Liver (tissue), 9 donors: ENCODE measurements around the gene PARVB. TPM values are rescaled to one million over a fixed set of nuclear protein-coding genes. Genes with fewer than 3 reads are reported as not detected.
A peak's percentile ranks its signal among the peaks of the same experiment; 100 is the strongest.

ENCODE experiments used
- DNase-seq: peaks from one replicate; pipeline ENCODE4 v3.0.0-alpha.2; 2017; ENCODE audit warnings: low spot score
- H3K27ac ChIP-seq, 2 donors: one replicate each; pipeline ENCODE4 v1.7.0; 2013; ENCODE audit warnings: inconsistent platforms in 2 of 2, low read length in 2 of 2, control low read depth in 1 of 2, low read depth in 1 of 2, mild to moderate bottlenecking in 1 of 2
- H3K27me3 ChIP-seq, 4 donors: one replicate each; pipeline versions ENCODE4 v1.6.1 to v1.7.0; 2013; ENCODE audit warnings: low read length in 3 of 4, inconsistent platforms in 1 of 4, mild to moderate bottlenecking in 1 of 4, moderate library complexity in 1 of 4; ENCODE audit not compliant: control insufficient read depth in 4 of 4, insufficient read depth in 4 of 4
- H3K36me3 ChIP-seq, 4 donors: one replicate each; pipeline versions ENCODE4 v1.6.1 to v1.7.0; 2013; ENCODE audit warnings: low read length in 3 of 4, mild to moderate bottlenecking in 3 of 4, low read depth in 1 of 4, moderate library complexity in 1 of 4; ENCODE audit not compliant: control insufficient read depth in 4 of 4, insufficient read depth in 3 of 4
- H3K4me1 ChIP-seq, 4 donors: one replicate each; pipeline versions ENCODE4 v1.6.1 to v1.7.0; 2013; ENCODE audit warnings: low read length in 3 of 4, mild to moderate bottlenecking in 3 of 4, moderate library complexity in 1 of 4; ENCODE audit not compliant: control insufficient read depth in 4 of 4, insufficient read depth in 4 of 4
- H3K4me3 ChIP-seq, 3 donors: one replicate each; pipeline versions ENCODE4 v1.6.1 to v1.7.0; 2013; ENCODE audit warnings: low read length in 3 of 3, control low read depth in 1 of 3, low read depth in 1 of 3, mild to moderate bottlenecking in 1 of 3
- H3K9ac ChIP-seq, 2 donors: one replicate each; pipeline ENCODE4 v1.7.0; 2013; ENCODE audit warnings: low read length in 2 of 2, mild to moderate bottlenecking in 2 of 2, moderate library complexity in 2 of 2, control low read depth in 1 of 2, low read depth in 1 of 2
- H3K9me3 ChIP-seq, 4 donors: one replicate each; pipeline versions ENCODE4 v1.6.1 to v1.7.0; 2013; ENCODE audit warnings: low read length in 3 of 4; ENCODE audit not compliant: control insufficient read depth in 4 of 4
- ATF3 ChIP-seq: IDR thresholded peaks from 2 replicates; pipeline ENCODE4 v1.6.1; 2016; ENCODE audit warnings: antibody characterized with exemption
- CTCF ChIP-seq: fragments of 150-350 bp; IDR thresholded peaks from 2 replicates; pipeline ENCODE4 v1.5.1; 2017; ENCODE audit warnings: improper control_type of control experiment, low read depth, low read length; ENCODE audit not compliant: missing input control
- EGR1 ChIP-seq, 2 donors: IDR thresholded peaks; 2 replicates each; pipeline ENCODE4 v1.6.1; 2016 to 2018; ENCODE audit warnings: antibody characterized with exemption in 2 of 2, low read depth in 2 of 2
- FOXA1 ChIP-seq: IDR thresholded peaks from 2 replicates; pipeline ENCODE4 v1.6.1; 2016; ENCODE audit warnings: antibody characterized with exemption
- GABPA ChIP-seq, 2 donors: IDR thresholded peaks in 1 of 2; conservative IDR thresholded peaks in 1 of 2; 2 replicates each; pipeline ENCODE4 v1.6.1; 2016; ENCODE audit warnings: antibody characterized with exemption in 2 of 2, mild to moderate bottlenecking in 1 of 2, moderate library complexity in 1 of 2
- HNF4A ChIP-seq, 2 donors: conservative IDR thresholded peaks; 2 replicates each; pipeline ENCODE4 v1.6.1; 2016; ENCODE audit warnings: antibody characterized with exemption in 2 of 2, mild to moderate bottlenecking in 2 of 2
- HNF4G ChIP-seq: IDR thresholded peaks from 2 replicates; pipeline ENCODE4 v1.6.1; 2016; ENCODE audit warnings: antibody characterized with exemption
- MAX ChIP-seq: IDR thresholded peaks from 2 replicates; pipeline ENCODE4 v1.6.1; 2016; ENCODE audit warnings: antibody characterized with exemption
- NR2F2 ChIP-seq: IDR thresholded peaks from 2 replicates; pipeline ENCODE4 v1.6.1; 2016; ENCODE audit warnings: antibody characterized with exemption
- REST ChIP-seq: IDR thresholded peaks from 2 replicates; pipeline ENCODE4 v1.6.1; 2016; ENCODE audit warnings: antibody characterized with exemption, mild to moderate bottlenecking
- RXRA ChIP-seq, 2 donors: IDR thresholded peaks; 2 replicates each; pipeline ENCODE4 v1.6.1; 2017 to 2018; ENCODE audit warnings: antibody characterized with exemption in 2 of 2, mild to moderate bottlenecking in 1 of 2
- TAF1 ChIP-seq: conservative IDR thresholded peaks from 2 replicates; pipeline ENCODE4 v1.6.1; 2016; ENCODE audit warnings: antibody characterized with exemption, mild to moderate bottlenecking
- YY1 ChIP-seq: IDR thresholded peaks from 2 replicates; pipeline ENCODE4 v1.6.1; 2016; ENCODE audit warnings: antibody characterized with exemption, mild to moderate bottlenecking
- ZBTB33 ChIP-seq: IDR thresholded peaks from 2 replicates; pipeline ENCODE4 v1.6.1; 2016; ENCODE audit warnings: antibody characterized with exemption
- WGBS: extraction: QIAGEN DNeasy Blood & Tissue Kit; methylation state at CpG from one replicate; pipeline ENCODE4 v1.1.7; 2013; 5-methylcytosine and 5-hydroxymethylcytosine counted together
- polyA plus RNA-seq, 2 donors: library from polyadenylated mRNA; stranded (reverse) in 1 of 2; unstranded in 1 of 2; fragments of 200-250 nt in 1 of 2; fragments of >200 nt in 1 of 2; fragmentation: Nextera tagmentation in 1 of 2; extraction: Ambion mirVana in 1 of 2; gene quantifications; one replicate each; pipeline versions ENCODE4 v1.2.1 to v1.2.3, GENCODE V29; 2013 to 2015
- total RNA-seq, 2 donors: library from RNA; depleted of rRNA; stranded (reverse); fragments of >200 nt; gene quantifications; one replicate each; pipeline ENCODE4 v1.2.3, GENCODE V29; 2014
- donor health status: healthy.
- donor health status: healthy.
- donor health status: healthy.
- donor health status: healthy.
- donor health status: healthy.

Gene PARVB
- total and polyA plus RNA-seq, 4 donors: 3.2 to 55.5 (median 17.7) TPM

- TF ChIP-seq MAX (no peak), TAF1 (no peak), GABPA (IDR thresholded peaks at IDR 0.05 in 1 of 2, conservative IDR thresholded peaks at IDR 0.05 in 1 of 2) (no peak), EGR1 (IDR thresholded peaks at IDR 0.05; ENCODE audit: low read depth in 2 of 2) (no peak), HNF4G (no peak), FOXA1 (no peak), YY1 (no peak)
Observed at GRCh38 chr22:44132724-44133123, 108.6 kb downstream of the PARVB start (continued).

GRCh38 chr22:44133161-44133560 is 109.1 kb downstream of the PARVB start:
- H3K4me3 ChIP-seq: no peak overlapping the region
- no peak overlapping the region for H3K27ac ChIP-seq
- H3K36me3 ChIP-seq: peaks cover 0 to 7% (median 4%) of the 10 kb centered on the region in 4 donors
- TF ChIP-seq TAF1 (no peak), ZBTB33 (no peak), REST (no peak)
- peaks cover 0 to 4% (median 2%) of the 10 kb centered on the region in 4 donors for H3K9me3 ChIP-seq
- no peak overlapping the region for H3K9ac ChIP-seq
- 88% methylated on average over 6 of the region's 6 CpGs for WGBS
- peaks cover 0 to 4% (median 0%) of the 10 kb centered on the region in 4 donors for H3K4me1 ChIP-seq
- no peaks in the 10 kb centered on the region for H3K27me3 ChIP-seq
- DNase-seq: no peak

- peaks cover 0 to 4% (median 2%) of the 10 kb centered on the region in 4 donors for H3K9me3 ChIP-seq
- WGBS: 69% methylated on average over 21 of the region's 21 CpGs
- H3K27me3 ChIP-seq: no peaks in the 10 kb centered on the region
- H3K4me3 ChIP-seq: no peak overlapping the region
- no peak for DNase-seq
- H3K27ac ChIP-seq: peak overlapping the region; percentile 17 to 46
- H3K4me1 ChIP-seq: peaks cover 0 to 4% (median 0%) of the 10 kb centered on the region in 4 donors
- peaks cover 0 to 7% (median 4%) of the 10 kb centered on the region in 4 donors for H3K36me3 ChIP-seq
- no peak overlapping the region for H3K9ac ChIP-seq
- TF ChIP-seq REST (no peak), RXRA (IDR thresholded peaks at IDR 0.05) (peak; percentile 53 to 69), ZBTB33 (no peak), HNF4A (conservative IDR thresholded peaks at IDR 0.05) (no peak), YY1 (no peak), FOXA1 (no peak), GABPA (IDR thresholded peaks at IDR 0.05 in 1 of 2, conservative IDR thresholded peaks at IDR 0.05 in 1 of 2) (no peak), NR2F2 (peak; percentile 89), TAF1 (no peak), CTCF (no peak), ATF3 (no peak), EGR1 (IDR thresholded peaks at IDR 0.05; ENCODE audit: low read depth in 2 of 2) (peak in 1 of 2 donors; percentile 48)
Observed at GRCh38 chr22:44133901-44134571, 109.9 kb downstream of the PARVB start.
